Colonic mucosa (tissue), 4 donors: ENCODE results near the gene HBE1. TPM values are rescaled to one million over a fixed set of nuclear protein-coding genes. Genes with fewer than 3 reads are reported as not detected.
"Not testable (repeated sequence)": the region's sequence is repeated elsewhere in the genome, so short reads cannot be mapped to it uniquely, and the experiment has no call there.

Source experiments
- DNase-seq: peaks from one replicate; pipeline ENCODE4 v3.0.0-alpha.2; 2020
- H3K27ac ChIP-seq: fragments of 200-600 bp; one replicate; pipeline ENCODE4 v1.8.0; 2021
- H3K27me3 ChIP-seq: fragments of 200-600 bp; one replicate; pipeline ENCODE4 v1.8.0; 2021
- H3K36me3 ChIP-seq: fragments of 200-600 bp; one replicate; pipeline ENCODE4 v1.8.0; 2021
- H3K4me1 ChIP-seq: fragments of 200-600 bp; one replicate; pipeline ENCODE4 v1.8.0; 2021; ENCODE audit warnings: mild to moderate bottlenecking
- H3K4me3 ChIP-seq: fragments of 200-600 bp; one replicate; pipeline ENCODE4 v1.8.0; 2021
- H3K9ac ChIP-seq, 2 donors: one replicate each; pipeline ENCODE4 v1.7.0; 2013; ENCODE audit warnings: control low read depth in 2 of 2, low read depth in 2 of 2, low read length in 2 of 2
- H3K9me3 ChIP-seq: fragments of 200-600 bp; one replicate; pipeline ENCODE4 v1.8.0; 2021
- intact Hi-C: fragments of 100-400 bp; cut with DNase I; formaldehyde crosslinking; loops from one replicate; pipeline ENCODE4 v1.14.1; 2022
- total RNA-seq, 2 donors: library from RNA; stranded (reverse); fragmentation: NEBNext Ultra II Directional in 1 of 2; extraction: Animal tissue kit (Norgen Biotek cat#: 25700) in 1 of 2; gene quantifications; one replicate each; pipeline ENCODE4 v1.2.1, GENCODE V29; 2021
- TF ChIP-seq, protein P1 (sequence below): fragments of 200-600 bp; IDR thresholded peaks from one replicate; pipeline ENCODE4 v1.8.0; 2022; ENCODE audit warnings: antibody characterized with exemption, mild to moderate bottlenecking
- donor health status: healthy.
- donor health status: DM: no; HTN: no; CAD: no.
- donor health status: DM: no; HTN: no; CAD: no.

The HBE1 gene
- total RNA-seq, 2 donors from 2014 or later, result 4.0 TPM; not detected in 1

GRCh38 chr11:5257296-5257695 is 12.4 kb downstream of the HBE1 start:
- H3K4me1 ChIP-seq, result no peaks in the 10 kb centered on the region
- no peak overlapping the region for H3K27ac ChIP-seq
- H3K4me3 ChIP-seq, result no peak overlapping the region
- DNase-seq, result no peak
- H3K9ac ChIP-seq, result no peak overlapping the region
- no peaks in the 10 kb centered on the region for H3K36me3 ChIP-seq
- no peaks in the 10 kb centered on the region for H3K9me3 ChIP-seq
- H3K27me3 ChIP-seq, result no peaks in the 10 kb centered on the region
- intact Hi-C loops, result no loop called here
- TF ChIP-seq, protein P1, sequence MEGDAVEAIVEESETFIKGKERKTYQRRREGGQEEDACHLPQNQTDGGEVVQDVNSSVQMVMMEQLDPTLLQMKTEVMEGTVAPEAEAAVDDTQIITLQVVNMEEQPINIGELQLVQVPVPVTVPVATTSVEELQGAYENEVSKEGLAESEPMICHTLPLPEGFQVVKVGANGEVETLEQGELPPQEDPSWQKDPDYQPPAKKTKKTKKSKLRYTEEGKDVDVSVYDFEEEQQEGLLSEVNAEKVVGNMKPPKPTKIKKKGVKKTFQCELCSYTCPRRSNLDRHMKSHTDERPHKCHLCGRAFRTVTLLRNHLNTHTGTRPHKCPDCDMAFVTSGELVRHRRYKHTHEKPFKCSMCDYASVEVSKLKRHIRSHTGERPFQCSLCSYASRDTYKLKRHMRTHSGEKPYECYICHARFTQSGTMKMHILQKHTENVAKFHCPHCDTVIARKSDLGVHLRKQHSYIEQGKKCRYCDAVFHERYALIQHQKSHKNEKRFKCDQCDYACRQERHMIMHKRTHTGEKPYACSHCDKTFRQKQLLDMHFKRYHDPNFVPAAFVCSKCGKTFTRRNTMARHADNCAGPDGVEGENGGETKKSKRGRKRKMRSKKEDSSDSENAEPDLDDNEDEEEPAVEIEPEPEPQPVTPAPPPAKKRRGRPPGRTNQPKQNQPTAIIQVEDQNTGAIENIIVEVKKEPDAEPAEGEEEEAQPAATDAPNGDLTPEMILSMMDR, result no peak

DNA sequence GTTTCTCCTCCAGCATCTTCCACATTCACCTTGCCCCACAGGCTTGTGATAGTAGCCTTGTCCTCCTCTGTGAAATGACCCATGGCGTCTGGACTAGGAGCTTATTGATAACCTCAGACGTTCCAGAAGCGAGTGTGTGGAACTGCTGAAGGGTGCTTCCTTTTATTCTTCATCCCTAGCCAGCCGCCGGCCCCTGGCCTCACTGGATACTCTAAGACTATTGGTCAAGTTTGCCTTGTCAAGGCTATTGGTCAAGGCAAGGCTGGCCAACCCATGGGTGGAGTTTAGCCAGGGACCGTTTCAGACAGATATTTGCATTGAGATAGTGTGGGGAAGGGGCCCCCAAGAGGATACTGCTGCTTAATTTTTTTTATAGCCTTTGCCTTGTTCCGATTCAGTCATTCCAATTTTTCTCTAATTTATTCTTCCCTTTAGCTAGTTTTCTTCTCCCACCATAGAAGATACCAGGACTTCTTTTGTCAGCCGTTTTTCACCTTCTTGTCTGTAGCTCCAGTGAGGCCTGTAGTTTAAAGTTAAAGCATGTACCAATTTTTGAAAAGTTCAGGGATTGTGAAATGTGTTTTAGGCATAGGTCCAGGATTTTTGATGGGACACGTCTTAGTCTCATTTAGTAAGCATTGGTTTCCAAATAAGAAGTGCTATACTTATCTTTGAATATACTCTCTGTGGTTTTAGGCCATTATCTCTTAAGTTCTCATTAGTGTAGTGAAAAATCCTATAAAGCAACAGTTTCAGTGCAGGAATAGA is 14.9 kb downstream of the HBE1 start, which contains the start of gene HBG2:
Gene HBG2 (minus strand): TSS at position 136 of the 768 bp plus-strand sequence. CDS start 53 bp downstream, at position 83.
- H3K9me3 ChIP-seq, H3K36me3 ChIP-seq, DNase-seq, H3K9ac ChIP-seq, intact Hi-C loops, H3K27ac ChIP-seq, H3K4me3 ChIP-seq, H3K27me3 ChIP-seq, H3K4me1 ChIP-seq: not testable (repeated sequence)

- H3K27me3 ChIP-seq, H3K9ac ChIP-seq, DNase-seq, H3K9me3 ChIP-seq, H3K4me1 ChIP-seq, H3K27ac ChIP-seq, H3K36me3 ChIP-seq, intact Hi-C loops, H3K4me3 ChIP-seq: not testable (repeated sequence)
These were observed 15.7 kb downstream of the HBE1 start for GRCh38 chr11:5254023-5254422.

DNA sequence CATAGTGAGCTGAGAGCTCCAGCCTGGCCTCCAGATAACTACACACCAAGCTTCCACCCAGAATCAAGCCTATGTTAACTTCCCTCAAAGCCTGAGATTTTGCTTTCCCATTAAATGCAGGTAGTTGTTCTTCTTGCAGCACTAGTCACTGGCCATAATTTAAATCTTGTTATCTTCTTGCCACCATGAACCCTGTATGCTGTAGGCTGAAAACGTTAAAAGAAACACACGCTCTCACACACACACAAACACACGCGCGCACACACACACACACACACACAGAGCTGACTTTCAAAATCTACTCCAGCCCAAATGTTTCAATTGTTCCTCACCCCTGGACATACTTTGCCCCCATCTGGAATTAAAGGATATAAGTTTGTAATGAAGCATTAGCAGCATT is 16.3 kb downstream of the HBE1 start:
- H3K27ac ChIP-seq, H3K36me3 ChIP-seq, intact Hi-C loops, H3K9ac ChIP-seq, H3K27me3 ChIP-seq, H3K4me3 ChIP-seq, H3K4me1 ChIP-seq, H3K9me3 ChIP-seq, DNase-seq: not testable (repeated sequence)

GRCh38 chr11:5252919-5253265 is 16.9 kb downstream of the HBE1 start:
- Histone ChIP-seq H3K9me3 (no peaks in the 10 kb centered on the region), H3K27me3 (no peaks in the 10 kb centered on the region), H3K4me3 (no peak overlapping the region), H3K9ac (no peak overlapping the region), H3K27ac (no peak overlapping the region), H3K36me3 (no peaks in the 10 kb centered on the region), H3K4me1 (no peaks in the 10 kb centered on the region)
- intact Hi-C loops, result no loop called here
- DNase-seq, result no peak
- TF ChIP-seq, protein P1, result no peak

DNA sequence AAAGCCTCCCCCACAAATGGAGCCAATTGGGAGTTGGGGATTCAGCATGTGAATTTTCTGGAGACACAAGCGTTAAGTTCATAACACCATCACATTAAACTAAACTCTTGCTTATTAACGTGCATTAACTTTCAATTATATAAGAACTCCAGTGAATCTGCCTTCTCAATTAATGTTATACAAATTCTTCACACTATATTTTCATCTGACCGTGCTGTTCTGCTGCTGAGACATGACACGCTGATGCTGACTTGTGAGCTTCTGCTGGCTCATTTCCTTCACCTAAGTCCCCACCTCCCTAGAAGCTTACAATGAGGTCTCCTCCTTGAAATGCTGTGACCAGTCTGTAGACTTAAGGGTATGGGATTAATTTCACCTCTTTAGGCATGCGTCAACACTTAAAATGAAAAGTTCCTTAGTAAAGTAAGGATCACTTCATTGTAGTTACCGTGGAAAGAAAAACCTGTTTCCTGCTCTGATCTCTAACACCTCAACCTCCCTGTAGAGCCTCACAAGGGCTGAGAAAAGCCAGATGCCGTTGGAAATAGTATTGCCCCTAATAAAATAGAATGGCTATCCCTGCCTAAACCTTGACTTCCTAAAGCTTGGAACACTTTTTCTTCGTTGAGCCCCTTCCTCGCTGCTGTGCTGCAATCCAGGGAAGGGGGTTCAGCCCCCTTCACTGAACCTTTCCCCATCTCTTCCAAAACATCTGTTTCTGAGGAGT is 17.4 kb downstream of the HBE1 start:
- DNase-seq, result no peak
- Histone ChIP-seq H3K4me3 (no peak overlapping the region), H3K36me3 (no peaks in the 10 kb centered on the region), H3K27ac (no peak overlapping the region), H3K27me3 (no peaks in the 10 kb centered on the region), H3K9me3 (no peaks in the 10 kb centered on the region), H3K9ac (no peak overlapping the region), H3K4me1 (no peaks in the 10 kb centered on the region)
- TF ChIP-seq, protein P1, result no peak
- intact Hi-C loops, result no loop called here

- no peaks in the 10 kb centered on the region for H3K36me3 ChIP-seq
- H3K27ac ChIP-seq, result no peak overlapping the region
- H3K4me3 ChIP-seq, result no peak overlapping the region
- H3K9ac ChIP-seq, result no peak overlapping the region
- intact Hi-C loops, result no loop called here
- no peak for DNase-seq
- TF ChIP-seq, protein P1, result no peak
- H3K9me3 ChIP-seq, result no peaks in the 10 kb centered on the region
- H3K4me1 ChIP-seq, result no peaks in the 10 kb centered on the region
- no peaks in the 10 kb centered on the region for H3K27me3 ChIP-seq
These were observed 18.0 kb downstream of the HBE1 start for GRCh38 chr11:5251746-5252145.
